GM21529 (cell line): Measurements from ENCODE around the gene PHACTR1.

Source experiments
- ATAC-seq: cut with Tn5 transposase; IDR thresholded peaks from one replicate; pipeline ENCODE4 v1.9.1; 2021; ENCODE audit not compliant: unreplicated experiment

Gene PHACTR1

DNA sequence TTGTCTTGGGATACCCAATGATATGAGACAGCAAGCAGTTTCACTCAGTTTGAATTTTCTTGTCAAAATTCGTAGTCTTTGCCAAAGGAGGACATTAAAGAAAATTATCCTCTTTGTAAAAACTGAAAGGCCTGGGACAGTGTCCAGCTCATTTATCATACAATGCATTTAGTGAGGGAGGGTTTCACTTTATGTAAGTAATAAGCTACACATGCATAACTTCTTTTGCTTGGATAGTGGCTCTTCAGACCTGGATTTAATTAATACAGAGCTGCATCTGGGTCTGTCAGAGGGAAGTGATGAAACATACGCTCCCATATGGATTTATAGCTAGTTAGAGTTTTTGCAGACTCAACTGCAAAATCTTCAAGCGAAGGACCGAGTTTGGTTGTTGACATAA is 175.6 kb downstream of the PHACTR1 start:
- no peak for ATAC-seq

- no peak for ATAC-seq
Measured at GRCh38 chr6:12893036-12893435, 176.5 kb downstream of the PHACTR1 start.

DNA sequence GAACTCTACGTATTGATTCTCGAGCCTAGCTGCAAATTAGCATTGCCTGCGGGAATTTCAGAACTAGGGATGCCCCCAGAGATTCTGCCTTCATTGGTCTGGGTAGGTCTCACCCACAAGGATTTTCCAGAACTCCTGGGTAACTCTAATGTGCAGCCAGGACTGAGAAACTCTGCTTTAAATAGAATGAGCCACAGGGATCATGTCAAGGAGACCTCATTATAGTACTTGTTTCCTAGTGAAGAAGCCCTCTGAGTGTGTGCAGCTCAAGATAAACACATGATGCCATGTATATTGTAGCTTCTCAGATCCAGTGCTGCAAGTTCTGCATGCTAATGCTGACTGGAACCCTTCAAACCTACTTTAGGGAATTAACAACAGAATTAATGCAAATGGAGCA is 179.2 kb downstream of the PHACTR1 start:
- ATAC-seq, result no peak

DNA sequence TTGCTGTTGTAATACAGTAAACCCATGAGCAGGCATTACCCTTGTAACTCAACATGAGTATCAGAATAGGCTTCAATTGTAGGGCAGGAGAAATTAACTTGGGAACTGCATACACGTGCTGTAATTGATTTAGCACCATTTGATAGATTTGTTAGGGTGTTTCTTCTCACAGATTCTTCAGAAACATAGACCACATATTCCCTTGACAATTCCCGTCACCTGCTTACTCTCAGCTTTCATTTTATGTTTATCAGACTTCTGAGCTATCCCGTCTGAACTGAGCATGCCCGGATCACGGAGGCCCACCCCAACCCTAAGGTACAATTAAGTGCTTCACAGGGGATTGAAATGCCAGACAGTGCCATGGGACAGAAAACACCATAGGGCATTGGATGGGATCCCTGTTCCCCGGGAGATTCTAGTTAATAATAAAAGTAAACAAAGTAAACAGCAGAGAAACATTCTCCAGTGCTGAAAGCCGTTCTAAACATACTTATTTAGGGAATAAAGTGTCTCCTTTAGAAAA is 179.7 kb downstream of the PHACTR1 start:
- no peak for ATAC-seq

DNA sequence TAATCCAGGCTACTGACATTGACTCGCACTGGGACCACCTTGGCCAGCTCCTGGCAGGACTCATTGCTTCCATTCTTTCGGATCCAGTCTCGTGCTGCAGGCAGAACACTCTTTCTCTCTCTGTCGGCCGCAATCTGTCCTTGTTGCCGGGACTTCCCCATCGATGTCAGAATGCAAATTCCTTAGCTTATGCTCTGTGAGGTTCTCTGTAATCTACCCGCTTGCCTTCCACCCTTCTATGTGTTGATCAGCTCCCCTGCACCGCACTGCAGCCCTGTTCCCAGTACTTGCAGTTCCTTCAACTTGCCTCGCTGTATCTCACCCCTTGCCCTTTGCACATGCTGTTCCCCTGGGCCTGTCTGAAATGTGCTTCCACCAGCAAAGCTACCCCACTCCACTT is 182.0 kb downstream of the PHACTR1 start:
- ATAC-seq, result no peak

DNA sequence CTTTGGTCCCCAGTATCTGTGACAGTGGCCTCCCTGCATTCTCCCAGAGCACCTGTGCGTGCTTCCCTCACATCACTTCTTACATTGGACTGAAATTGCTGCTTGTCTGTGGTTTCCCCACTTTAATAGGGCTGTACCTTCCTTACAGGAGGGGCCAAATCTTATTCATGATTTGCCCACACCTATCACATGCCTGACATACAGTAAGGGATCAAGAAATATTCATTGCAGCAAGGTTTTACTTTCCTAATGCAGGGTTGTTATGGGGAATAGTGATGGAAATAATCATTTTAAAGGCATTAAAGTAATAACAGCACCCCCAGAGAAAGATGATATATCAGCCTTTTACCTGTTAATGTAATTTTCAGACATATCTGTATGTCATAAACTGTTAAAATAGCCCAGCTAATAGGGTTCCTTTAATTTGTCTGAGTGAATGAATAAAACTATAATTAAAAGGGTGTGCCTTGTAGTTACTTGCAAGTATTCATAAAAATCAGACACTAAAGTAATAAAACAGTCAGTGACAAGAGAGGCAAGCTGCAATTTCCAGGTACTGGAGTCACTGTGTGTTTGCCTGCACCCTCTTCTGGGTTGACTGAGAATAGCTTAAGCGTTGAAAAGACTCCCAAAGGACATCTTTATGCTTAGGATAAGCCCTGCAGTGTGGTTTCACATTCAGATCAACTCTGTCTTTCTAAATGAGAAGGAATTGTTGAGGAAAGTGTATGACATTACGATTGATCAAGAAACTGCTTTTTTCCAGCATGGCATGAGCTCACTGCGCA is 182.7 kb downstream of the PHACTR1 start:
- no peak for ATAC-seq

DNA sequence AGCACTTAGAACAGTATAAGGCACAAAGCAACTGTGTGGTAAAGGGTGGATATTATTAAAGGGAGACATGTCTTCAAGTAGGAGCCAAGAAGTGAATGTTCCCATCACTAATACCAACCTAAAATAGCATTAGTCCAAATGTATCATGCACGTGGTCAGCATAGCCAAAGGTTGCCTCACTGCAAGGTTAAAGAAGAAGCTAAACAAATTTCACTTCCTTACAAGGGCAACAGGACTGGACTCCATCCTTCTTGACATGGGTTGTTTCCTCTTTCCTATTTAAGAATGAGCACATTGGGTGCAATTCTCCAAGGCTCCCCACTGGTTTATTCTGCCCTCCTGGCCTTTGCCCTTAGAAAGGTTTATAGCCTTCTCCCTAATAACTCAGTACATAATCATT is 186.7 kb downstream of the PHACTR1 start:
- ATAC-seq, result no peak

GRCh38 chr6:12909833-12910232 is 193.3 kb downstream of the PHACTR1 start:
- ATAC-seq, result no peak

- ATAC-seq, result no peak
Measured at GRCh38 chr6:12911427-12911826, 194.9 kb downstream of the PHACTR1 start.

DNA sequence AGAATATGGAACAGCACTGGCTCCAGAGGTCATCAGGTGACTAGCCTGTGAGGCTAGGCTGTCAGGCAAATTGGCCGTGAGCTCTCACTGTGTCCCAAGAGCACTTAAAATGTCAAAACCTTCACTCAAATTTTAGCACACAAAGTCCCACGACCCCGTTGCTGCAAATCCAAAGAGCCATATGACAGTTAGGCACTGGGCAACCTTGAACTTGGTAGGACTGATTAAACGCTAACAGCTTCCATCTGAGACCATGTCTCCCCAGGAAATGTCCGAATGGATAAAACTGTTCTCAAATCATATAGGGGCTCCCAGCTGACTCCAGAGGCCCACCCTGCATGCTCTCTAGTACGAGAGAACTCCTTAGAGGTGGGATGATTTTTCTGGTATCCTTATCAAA is 196.6 kb downstream of the PHACTR1 start:
- no peak for ATAC-seq

GRCh38 chr6:12916006-12916405 is 199.4 kb downstream of the PHACTR1 start:
- no peak for ATAC-seq

DNA sequence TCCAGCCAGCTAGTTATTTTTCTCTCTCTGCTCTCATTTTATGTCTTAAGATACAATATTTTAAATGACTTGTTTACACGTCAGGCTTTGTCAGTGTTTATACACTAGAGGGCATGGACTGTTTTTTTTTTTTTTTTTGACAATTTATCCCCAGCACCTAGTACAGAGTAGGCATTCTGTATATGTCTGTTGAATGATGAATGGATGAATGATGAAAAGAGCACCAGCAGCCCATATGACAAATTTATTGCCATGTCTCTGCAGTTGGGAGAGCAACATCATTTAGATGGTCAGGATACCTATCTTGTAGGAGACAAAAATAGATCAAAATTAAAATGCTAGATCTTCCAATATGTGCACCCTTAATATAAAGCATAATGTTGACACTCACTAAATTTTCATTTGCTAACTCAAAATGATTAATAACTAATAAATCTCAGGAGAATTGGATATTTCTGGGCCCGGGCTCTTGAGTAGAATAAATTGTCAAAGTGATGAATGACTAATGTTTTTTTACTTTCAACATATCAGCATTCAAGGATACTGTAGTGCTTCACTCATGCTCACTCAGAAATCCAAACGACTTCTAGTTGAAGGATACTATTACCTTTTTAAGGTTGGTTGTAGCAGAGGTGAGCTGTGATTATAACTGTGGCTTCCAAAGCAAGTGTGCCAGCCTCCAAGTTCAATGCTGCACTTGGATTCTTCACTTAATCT is 200.0 kb downstream of the PHACTR1 start:
- no peak for ATAC-seq

- ATAC-seq, result no peak
Measured at GRCh38 chr6:12921467-12921866, 204.9 kb downstream of the PHACTR1 start.

DNA sequence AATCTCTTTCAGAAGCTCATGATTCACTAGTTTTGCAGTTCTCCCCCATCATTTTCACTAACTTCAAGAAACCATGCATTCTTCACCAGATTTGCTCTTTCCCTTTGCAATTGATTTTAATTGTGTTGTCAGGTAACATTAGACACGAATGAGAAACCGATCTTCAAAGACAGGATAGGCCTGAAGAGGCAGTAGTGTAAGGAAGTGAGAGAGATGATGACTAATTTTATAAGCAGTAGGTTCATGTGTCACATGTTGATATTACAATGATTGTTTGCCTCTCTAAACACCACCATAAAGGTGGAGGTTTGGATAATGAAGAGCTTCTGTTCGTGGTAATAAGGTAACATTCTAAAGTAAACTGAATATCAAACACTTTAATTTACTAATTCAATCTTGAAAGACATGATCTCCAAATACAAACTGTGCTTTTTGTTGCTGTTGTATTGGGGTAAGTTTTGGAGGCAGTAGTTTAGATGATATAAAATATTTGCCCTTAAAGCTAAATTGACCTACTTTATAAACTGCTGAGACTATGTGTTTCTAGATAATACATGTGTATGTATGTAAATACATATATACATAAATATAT is 207.2 kb downstream of the PHACTR1 start:
- ATAC-seq, result no peak

- no peak for ATAC-seq
Measured at GRCh38 chr6:12924911-12925310, 208.3 kb downstream of the PHACTR1 start.

GRCh38 chr6:12927746-12928145 is 211.2 kb downstream of the PHACTR1 start:
- ATAC-seq, result no peak

DNA sequence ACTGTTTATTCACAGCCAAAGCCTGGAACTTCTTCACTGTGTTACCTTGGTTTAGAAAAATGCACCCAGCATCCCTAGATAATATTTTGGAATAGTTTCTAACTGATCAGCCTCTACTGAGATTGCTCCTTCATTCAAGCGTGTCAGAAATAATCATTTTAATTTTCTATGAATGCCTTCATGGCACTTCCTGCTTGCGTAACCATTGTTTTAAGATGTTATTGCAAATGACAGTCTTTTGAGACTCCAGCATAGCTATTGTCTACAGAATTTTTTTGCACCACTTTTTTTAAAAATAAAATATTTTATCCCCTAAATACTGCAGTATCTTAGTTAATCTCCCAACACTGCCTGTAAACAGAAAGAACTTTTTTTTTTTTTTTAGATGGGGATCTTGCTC is 213.1 kb downstream of the PHACTR1 start:
- no peak for ATAC-seq

DNA sequence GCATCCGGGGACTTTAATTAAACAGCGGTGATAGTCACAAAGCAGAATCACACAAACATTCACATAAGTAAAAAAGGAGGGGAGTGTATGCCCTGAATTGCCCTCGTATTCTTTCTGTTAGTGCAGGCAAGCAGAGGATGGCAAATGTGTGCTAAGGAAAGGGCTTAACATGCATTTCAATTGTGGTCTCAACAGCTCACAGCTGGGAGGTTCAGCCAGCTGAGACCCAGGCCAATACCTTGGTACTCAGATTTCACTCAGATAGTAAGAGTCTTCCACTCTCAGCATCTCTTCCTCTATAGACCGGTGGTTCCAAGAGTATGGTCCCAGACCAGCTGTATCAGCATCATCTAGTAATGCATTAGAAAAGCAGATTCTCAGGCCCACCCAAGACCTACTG is 215.1 kb downstream of the PHACTR1 start:
- ATAC-seq, result no peak

DNA sequence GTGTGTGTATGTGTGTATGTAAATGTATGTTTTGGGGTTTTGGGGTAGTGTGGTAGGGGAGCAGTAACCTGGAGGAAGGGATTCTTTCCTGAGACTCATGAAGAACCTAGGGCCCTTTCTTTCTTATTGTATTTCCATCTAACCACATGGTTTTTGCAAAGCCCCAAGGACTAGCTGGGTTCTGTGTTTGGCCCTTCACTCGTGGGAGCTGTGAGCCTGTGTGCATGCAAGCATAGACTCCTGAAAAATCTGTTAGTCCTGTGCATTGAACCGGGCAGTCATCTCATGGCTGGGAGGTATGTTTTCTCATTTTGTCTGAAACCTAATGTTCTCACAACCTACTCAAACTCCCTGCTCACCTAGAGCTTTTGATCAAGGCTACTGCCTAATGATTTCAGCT is 219.1 kb downstream of the PHACTR1 start:
- ATAC-seq, result no peak

DNA sequence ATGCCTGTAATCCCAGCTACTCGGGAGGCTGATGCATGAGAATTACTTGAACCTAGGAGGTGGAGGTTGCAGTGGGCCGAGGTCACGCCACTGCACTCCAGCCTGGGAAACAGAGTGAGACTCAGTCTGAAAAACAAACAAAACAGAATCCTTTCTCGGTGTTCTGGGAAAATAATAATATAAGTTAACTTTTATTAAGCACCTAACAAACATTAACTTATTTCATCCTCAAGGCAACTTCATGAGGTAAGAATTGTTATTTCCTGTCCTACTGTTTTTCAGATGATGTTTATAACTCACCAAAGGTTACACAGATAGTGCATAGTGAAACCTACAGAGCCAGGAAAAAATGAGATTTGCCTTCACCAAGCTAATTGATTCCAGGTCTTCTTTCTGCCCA is 221.4 kb downstream of the PHACTR1 start:
- ATAC-seq, result no peak

GRCh38 chr6:12939314-12939713 is 222.7 kb downstream of the PHACTR1 start:
- ATAC-seq, result no peak

GRCh38 chr6:12941422-12941821 is 224.9 kb downstream of the PHACTR1 start:
- no peak for ATAC-seq
